Measurements from ENCODE around the gene F13B. TPM values are rescaled to one million over a fixed set of nuclear protein-coding genes. Genes with fewer than 3 reads are reported as not detected.
"Not testable (repeated sequence)": the region's sequence is repeated elsewhere in the genome, so short reads cannot be mapped to it uniquely, and the experiment has no call there.

The F13B gene
- polyA plus RNA-seq, 3 donors: not detected

GRCh38 chr1:197062692-197063091 is 4.4 kb downstream of the F13B start:
- no peak for DNase-seq (ENCODE audit: extremely low read depth in 1 of 11, low read depth in 9 of 11, low spot score in 4 of 11)

- no peak for DNase-seq (ENCODE audit: extremely low read depth in 1 of 11, low read depth in 9 of 11, low spot score in 4 of 11)
These were observed 18.0 kb downstream of the F13B start for GRCh38 chr1:197049100-197049499.

- DNase-seq (ENCODE audit: extremely low read depth in 1 of 11, low read depth in 9 of 11, low spot score in 4 of 11): no peak
These were observed 24.3 kb downstream of the F13B start for GRCh38 chr1:197042676-197043341.

- DNase-seq (ENCODE audit: extremely low read depth in 1 of 11, low read depth in 9 of 11, low spot score in 4 of 11): no peak
These were observed 25.3 kb downstream of the F13B start for GRCh38 chr1:197041486-197042353.

GRCh38 chr1:197036861-197037260 is 30.2 kb downstream of the F13B start:
- DNase-seq (ENCODE audit: extremely low read depth in 1 of 11, low read depth in 9 of 11, low spot score in 4 of 11): no peak

GRCh38 chr1:197034631-197035339 is 32.3 kb downstream of the F13B start:
- not testable (repeated sequence) for DNase-seq (ENCODE audit: extremely low read depth in 1 of 11, low read depth in 9 of 11, low spot score in 4 of 11)

GRCh38 chr1:197029749-197030148 is 37.3 kb downstream of the F13B start:
- DNase-seq (ENCODE audit: extremely low read depth in 1 of 11, low read depth in 9 of 11, low spot score in 4 of 11): no peak

- no peak for DNase-seq (ENCODE audit: extremely low read depth in 1 of 11, low read depth in 9 of 11, low spot score in 4 of 11)
These were observed 39.7 kb downstream of the F13B start for GRCh38 chr1:197027359-197027758.

- DNase-seq (ENCODE audit: extremely low read depth in 1 of 11, low read depth in 9 of 11, low spot score in 4 of 11): no peak
These were observed 42.6 kb downstream of the F13B start for GRCh38 chr1:197024460-197024859.

GRCh38 chr1:197021716-197022115 is 45.3 kb downstream of the F13B start:
- no peak for DNase-seq (ENCODE audit: extremely low read depth in 1 of 11, low read depth in 9 of 11, low spot score in 4 of 11)

GRCh38 chr1:197017558-197018146 is 49.4 kb downstream of the F13B start:
- DNase-seq (ENCODE audit: extremely low read depth in 1 of 11, low read depth in 9 of 11, low spot score in 4 of 11): peak in 1 of 11 donors; percentile 7

- DNase-seq (ENCODE audit: extremely low read depth in 1 of 11, low read depth in 9 of 11, low spot score in 4 of 11): no peak
These were observed 50.3 kb downstream of the F13B start for GRCh38 chr1:197016751-197017150.

- DNase-seq (ENCODE audit: extremely low read depth in 1 of 11, low read depth in 9 of 11, low spot score in 4 of 11): no peak
These were observed 53.8 kb downstream of the F13B start for GRCh38 chr1:197013234-197013633.

GRCh38 chr1:197011614-197012013 is 55.4 kb downstream of the F13B start:
- no peak for DNase-seq (ENCODE audit: extremely low read depth in 1 of 11, low read depth in 9 of 11, low spot score in 4 of 11)

- DNase-seq (ENCODE audit: extremely low read depth in 1 of 11, low read depth in 9 of 11, low spot score in 4 of 11): no peak
These were observed 58.2 kb downstream of the F13B start for GRCh38 chr1:197008861-197009260.

GRCh38 chr1:197003132-197003531 is 63.9 kb downstream of the F13B start:
- DNase-seq (ENCODE audit: extremely low read depth in 1 of 11, low read depth in 9 of 11, low spot score in 4 of 11): no peak

GRCh38 chr1:197001828-197002227 is 65.2 kb downstream of the F13B start:
- no peak for DNase-seq (ENCODE audit: extremely low read depth in 1 of 11, low read depth in 9 of 11, low spot score in 4 of 11)

- no peak for DNase-seq (ENCODE audit: extremely low read depth in 1 of 11, low read depth in 9 of 11, low spot score in 4 of 11)
These were observed 69.6 kb downstream of the F13B start for GRCh38 chr1:196997423-196997822.

- DNase-seq (ENCODE audit: extremely low read depth in 1 of 11, low read depth in 9 of 11, low spot score in 4 of 11): no peak
These were observed 73.1 kb downstream of the F13B start for GRCh38 chr1:196993916-196994315.
